ENCODE results near the gene C1orf232. TPM values are rescaled to one million over a fixed set of nuclear protein-coding genes. Genes with fewer than 3 reads are reported as not detected.
A peak's percentile ranks its signal among the peaks of the same experiment; 100 is the strongest.

C1orf232 gene
- total and polyA plus RNA-seq, 8 donors: not detected

- no peaks in the 10 kb centered on the region for H3K36me3 ChIP-seq
- no peak for ATAC-seq
- TF ChIP-seq CTCF (IDR thresholded peaks at IDR 0.05): no peak
- peaks cover 0 to under 1% of the 10 kb centered on the region in 2 donors for H3K4me1 ChIP-seq
- H3K9me3 ChIP-seq: no peaks in the 10 kb centered on the region
- H3K4me3 ChIP-seq: no peak overlapping the region
- no peak for DNase-seq
- H3K27ac ChIP-seq: no peak overlapping the region
- intact Hi-C loops (cut with DNase I): no loop called here
- H3K27me3 ChIP-seq: no peaks in the 10 kb centered on the region
Measured at GRCh38 chr1:26195805-26196204, 27.0 kb upstream of the C1orf232 start.

DNA sequence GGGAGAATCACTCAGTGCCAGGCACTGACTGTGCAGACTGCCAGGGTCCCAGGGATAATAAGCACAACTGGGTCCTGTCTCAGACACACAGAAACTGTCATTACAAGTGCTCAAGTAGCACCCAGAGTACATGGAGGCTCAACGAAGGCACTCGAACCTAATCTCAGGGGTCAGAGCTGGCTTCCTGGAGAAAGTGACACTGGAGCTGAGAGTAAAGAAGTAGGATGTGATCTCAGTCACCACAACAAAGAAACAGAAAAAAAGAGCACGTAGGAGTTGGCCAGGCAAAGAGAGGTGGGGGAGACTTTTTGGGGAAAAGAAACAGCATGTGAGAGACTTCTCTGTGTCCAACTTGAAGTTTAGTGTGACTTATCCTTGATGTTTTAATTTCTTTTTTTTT, 23.0 kb upstream of the C1orf232 start:
- no peak for TF ChIP-seq CTCF (IDR thresholded peaks at IDR 0.05)

DNA sequence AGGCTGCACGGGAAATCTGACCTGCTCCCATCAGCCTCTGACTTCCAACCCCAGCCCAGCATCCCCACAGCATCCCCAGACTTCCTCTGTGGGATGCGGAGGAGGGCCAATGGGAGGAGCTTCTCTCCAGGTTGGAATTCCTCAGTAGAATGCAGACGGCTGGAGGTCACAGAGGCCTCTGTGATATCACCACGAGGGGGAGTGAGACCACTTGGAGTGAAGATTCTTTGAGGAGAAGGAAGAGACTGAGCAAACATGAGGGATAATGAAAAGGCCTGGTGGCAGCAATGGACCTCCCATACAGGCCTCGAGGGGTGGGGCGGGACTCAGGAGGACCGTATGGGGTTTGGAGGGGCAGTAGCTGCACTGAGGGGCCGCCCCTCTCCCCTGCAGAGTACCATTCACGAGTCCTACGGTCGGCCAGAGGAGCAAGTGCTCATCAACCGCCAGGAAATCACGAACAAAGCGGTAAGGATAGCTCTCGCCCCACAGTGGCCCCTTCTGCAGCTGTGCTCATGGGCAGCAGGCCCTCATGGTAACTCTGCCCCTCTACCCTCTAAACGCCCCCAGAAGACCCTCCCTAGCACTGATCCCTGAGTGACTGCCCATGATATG, 21.7 kb upstream of the C1orf232 start, which contains the start of gene CATSPER4:
Gene CATSPER4, plus strand, starts transcription at position 230 of the 615 bp plus-strand sequence. Its CDS starts 26 bp downstream, at position 256.
- H3K36me3 ChIP-seq: peaks cover 0 to 16% of the 10 kb centered on the region in 2 donors
- TF ChIP-seq CTCF (IDR thresholded peaks at IDR 0.05): no peak
- no peaks in the 10 kb centered on the region for H3K27me3 ChIP-seq
- ATAC-seq (peak; percentile 21), DNase-seq (no peak)
- H3K4me3 ChIP-seq: no peak within 1 kb of the TSS
- H3K9me3 ChIP-seq: no peaks in the 10 kb centered on the region
- intact Hi-C loops (cut with DNase I): no loop called here
- no peaks in the 10 kb centered on the region for H3K4me1 ChIP-seq
- H3K27ac ChIP-seq: no peak within 1 kb of the TSS

More for the DNA sequence above, 23.0 kb upstream of the C1orf232 start:
- H3K27ac ChIP-seq: no peak overlapping the region
- H3K9me3 ChIP-seq: no peaks in the 10 kb centered on the region
- no peak for DNase-seq
- intact Hi-C loops (cut with DNase I): no loop called here
- H3K4me3 ChIP-seq: no peak overlapping the region
- no peaks in the 10 kb centered on the region for H3K27me3 ChIP-seq
- peaks cover 0 to 11% of the 10 kb centered on the region in 2 donors for H3K36me3 ChIP-seq
- no peak for ATAC-seq
- H3K4me1 ChIP-seq: no peaks in the 10 kb centered on the region

- intact Hi-C loops (cut with DNase I): no loop called here
- Histone ChIP-seq H3K27ac (no peak overlapping the region), H3K36me3 (peaks cover 0 to 16% of the 10 kb centered on the region in 2 donors), H3K9me3 (no peaks in the 10 kb centered on the region), H3K4me3 (no peak overlapping the region), H3K4me1 (no peaks in the 10 kb centered on the region), H3K27me3 (no peaks in the 10 kb centered on the region)
- ATAC-seq (no peak), DNase-seq (no peak)
- TF ChIP-seq CTCF (IDR thresholded peaks at IDR 0.05): no peak
Measured at GRCh38 chr1:26189751-26190275, 21.1 kb upstream of the C1orf232 start.

- intact Hi-C loops (cut with DNase I): no loop called here
- H3K27me3 ChIP-seq: no peaks in the 10 kb centered on the region
- DNase-seq: no peak
Measured at GRCh38 chr1:26189331-26189730, 20.6 kb upstream of the C1orf232 start.

More at GRCh38 chr1:26189331-26189730, 20.6 kb upstream of the C1orf232 start:
- no peak for ATAC-seq
- peaks cover 0 to 16% of the 10 kb centered on the region in 2 donors for H3K36me3 ChIP-seq
- no peak for TF ChIP-seq CTCF (IDR thresholded peaks at IDR 0.05)
- no peaks in the 10 kb centered on the region for H3K9me3 ChIP-seq
- H3K4me1 ChIP-seq: no peaks in the 10 kb centered on the region
- no peak overlapping the region for H3K27ac ChIP-seq
- no peak overlapping the region for H3K4me3 ChIP-seq

Data from left lung (tissue), 10 donors.